Mesodermal cell (in vitro differentiated cells): ENCODE measurements around the gene PTGIS.

Source experiments
- H3K27ac ChIP-seq: 2 replicates; pipeline ENCODE4 v1.7.0; 2013; ENCODE audit warnings: mild to moderate bottlenecking, low read depth, low read length, moderate library complexity; ENCODE audit not compliant: severe bottlenecking
- H3K36me3 ChIP-seq: 2 replicates; pipeline ENCODE4 v1.7.1; 2013; ENCODE audit warnings: mild to moderate bottlenecking, low read length, moderate library complexity; ENCODE audit not compliant: control insufficient read depth, insufficient read depth
- H3K4me1 ChIP-seq: one replicate; pipeline ENCODE4 v1.7.1; 2013; ENCODE audit warnings: mild to moderate bottlenecking, low read length; ENCODE audit not compliant: insufficient read depth, control insufficient read depth, poor library complexity, severe bottlenecking
- H3K4me3 ChIP-seq: 2 replicates; pipeline ENCODE4 v1.7.0; 2013; ENCODE audit warnings: low read length, control low read depth, mild to moderate bottlenecking; ENCODE audit not compliant: insufficient read depth, poor library complexity, severe bottlenecking; ENCODE audit errors: extremely low read depth
- H3K9me3 ChIP-seq: 2 replicates; pipeline ENCODE4 v1.7.1; 2013; ENCODE audit warnings: mild to moderate bottlenecking, low read length, moderate library complexity; ENCODE audit not compliant: control insufficient read depth
- WGBS, 2 experiments: methylation state at CpG; one replicate each; pipeline ENCODE4 v1.1.5; 2013; ENCODE audit warnings: missing lambda C conversion rate in 2 of 2; ENCODE audit not compliant: insufficient coverage in 2 of 2; 5-methylcytosine and 5-hydroxymethylcytosine counted together

The PTGIS gene

DNA sequence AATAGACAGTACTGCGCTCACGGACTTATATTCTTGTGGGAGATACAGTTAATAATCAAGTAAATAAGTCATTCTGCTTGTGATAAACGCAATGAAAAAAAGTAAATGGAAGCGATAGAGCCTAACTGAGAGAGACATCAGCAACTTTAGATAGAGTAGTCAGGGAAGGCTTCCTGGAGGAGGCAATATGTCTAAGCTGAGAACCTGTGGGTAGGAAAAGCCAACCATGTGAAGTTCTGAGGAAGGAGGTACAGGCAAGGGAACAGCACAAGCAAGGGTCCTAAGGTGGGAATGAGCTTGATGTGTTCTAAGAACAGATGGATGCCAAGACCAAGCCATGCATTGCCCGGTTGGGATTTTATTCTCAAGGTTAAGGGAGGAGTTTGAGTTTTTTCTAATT is 78.2 kb downstream of the PTGIS start:
- Histone ChIP-seq H3K4me1 (no peaks in the 10 kb centered on the region), H3K9me3 (no peaks in the 10 kb centered on the region), H3K36me3 (no peaks in the 10 kb centered on the region), H3K4me3 (no peak overlapping the region), H3K27ac (no peak overlapping the region)
- WGBS, 2 experiments: 91 to 96% methylated on average over 5 of the region's 5 CpGs

DNA sequence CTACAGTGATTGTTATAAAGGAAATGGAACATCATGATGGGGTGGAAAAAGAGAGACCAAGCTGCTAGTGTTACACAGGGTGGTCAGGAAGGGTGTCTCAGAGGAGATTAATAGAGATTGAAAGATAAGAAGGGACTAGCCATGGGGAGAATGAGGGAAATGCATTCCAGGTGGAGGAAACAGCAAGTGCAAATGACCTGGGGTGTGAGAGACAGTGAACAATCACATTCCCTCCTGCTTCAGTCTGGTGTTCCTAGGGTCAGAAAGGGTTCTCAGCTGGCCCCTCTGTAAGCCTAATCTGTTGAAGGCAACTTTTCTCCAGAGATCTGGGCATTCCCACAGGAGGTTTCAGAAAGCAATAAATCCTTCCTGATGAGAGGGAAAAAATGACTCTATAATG is 81.9 kb downstream of the PTGIS start:
- no peaks in the 10 kb centered on the region for H3K9me3 ChIP-seq
- H3K27ac ChIP-seq: no peak overlapping the region
- no peak overlapping the region for H3K4me3 ChIP-seq
- H3K36me3 ChIP-seq: no peaks in the 10 kb centered on the region
- H3K4me1 ChIP-seq: no peaks in the 10 kb centered on the region

DNA sequence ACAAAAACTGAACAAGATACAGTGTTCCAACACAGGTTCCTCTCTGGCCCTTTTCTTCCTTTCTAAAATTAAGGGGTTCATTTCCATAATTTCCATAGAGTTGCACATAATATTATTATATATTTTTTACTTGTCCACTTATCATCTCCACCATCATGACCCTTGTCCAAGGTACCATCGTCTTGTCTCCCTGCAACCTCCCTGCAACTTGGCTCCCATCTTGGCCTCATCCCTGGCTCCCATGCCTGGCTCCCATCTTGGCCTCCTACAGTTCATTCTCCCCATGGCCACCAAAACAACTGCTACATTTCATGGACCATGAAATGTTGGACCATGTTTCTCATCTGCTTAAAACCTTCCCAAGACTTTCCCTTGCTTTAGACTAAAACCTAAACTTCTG is 82.4 kb downstream of the PTGIS start:
- no peak overlapping the region for H3K27ac ChIP-seq
- no peaks in the 10 kb centered on the region for H3K4me1 ChIP-seq
- 73 to 80% methylated on average over 1 of the region's 1 CpG for WGBS, 2 experiments

DNA sequence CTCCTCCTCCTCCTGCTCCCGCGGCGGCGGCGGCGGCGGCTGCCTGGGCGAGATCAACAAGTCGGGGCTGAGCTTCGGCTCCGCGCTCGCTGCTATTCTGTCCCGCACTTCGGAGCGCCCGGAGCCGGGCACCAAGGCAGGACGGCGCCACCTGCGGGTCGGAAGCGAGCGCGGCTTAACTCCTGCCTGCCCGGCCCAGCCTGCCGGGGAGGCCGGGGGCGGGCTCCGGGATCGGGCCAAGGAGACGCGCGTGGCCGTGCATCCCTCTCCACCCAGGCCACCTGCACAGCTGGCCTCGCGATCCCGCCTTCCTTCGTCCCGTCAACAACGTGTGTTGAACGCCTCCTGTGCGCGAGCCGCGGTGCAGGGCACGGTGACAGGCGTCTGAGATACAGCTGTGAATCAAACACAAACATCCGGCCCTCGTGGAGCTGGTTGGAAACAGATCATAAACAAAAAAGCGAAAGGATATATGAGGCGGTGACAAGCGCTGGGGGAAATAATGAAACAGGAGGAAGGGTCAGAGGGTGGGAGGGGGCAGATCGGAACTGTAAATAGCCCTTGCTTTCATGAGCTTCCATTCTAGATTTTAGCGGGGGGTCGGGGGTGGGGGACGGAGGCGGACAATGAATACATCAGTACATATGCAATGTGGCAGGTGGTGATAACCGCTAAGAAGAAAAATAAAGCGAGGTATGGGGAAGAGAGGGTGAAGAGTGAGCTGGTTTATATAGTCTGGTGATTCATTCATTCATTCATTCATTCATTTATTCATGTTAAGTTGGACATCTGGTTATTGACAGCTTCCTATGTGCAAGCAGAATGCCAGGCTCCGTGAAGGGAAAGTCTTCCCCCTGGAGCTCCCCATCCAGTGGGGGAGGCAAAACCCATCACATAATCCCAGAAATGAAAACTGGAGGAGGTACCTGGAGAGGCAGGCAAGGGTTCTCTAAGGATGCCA is 83.5 kb downstream of the PTGIS start:
- Histone ChIP-seq H3K36me3 (no peaks in the 10 kb centered on the region), H3K9me3 (no peaks in the 10 kb centered on the region), H3K4me3 (peak overlapping the region; percentile 31), H3K4me1 (no peaks in the 10 kb centered on the region), H3K27ac (no peak overlapping the region)
- 1 to 3% methylated on average over 32 to 49 of the region's 61 CpGs for WGBS, 2 experiments

More for the DNA sequence above, 82.4 kb downstream of the PTGIS start:
- H3K36me3 ChIP-seq: no peaks in the 10 kb centered on the region
- H3K4me3 ChIP-seq: no peak overlapping the region
- H3K9me3 ChIP-seq: no peaks in the 10 kb centered on the region

DNA sequence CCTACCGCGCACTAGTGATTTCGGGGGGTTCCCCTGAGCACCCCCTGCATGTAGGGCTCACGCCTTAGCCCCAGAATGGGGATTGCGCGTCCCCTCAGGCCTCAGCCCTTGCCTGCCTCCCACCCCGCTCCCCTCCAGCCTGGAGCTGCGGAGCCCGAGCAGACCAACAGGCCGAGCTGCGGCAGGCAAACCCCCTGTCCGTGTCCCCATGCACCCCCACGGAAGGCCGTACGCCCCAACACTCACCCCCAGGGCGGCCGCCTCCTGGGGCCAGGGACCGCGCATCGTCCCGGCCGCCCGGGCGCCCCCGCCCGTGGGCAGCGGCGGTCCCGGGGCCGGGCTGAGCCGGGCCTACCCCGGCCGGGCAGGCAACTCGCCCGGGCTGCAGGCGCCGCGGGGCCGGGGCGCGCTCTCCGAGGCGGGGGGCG is 84.2 kb downstream of the PTGIS start:
- Histone ChIP-seq H3K4me3 (peak overlapping the region; percentile 33), H3K9me3 (no peaks in the 10 kb centered on the region), H3K36me3 (no peaks in the 10 kb centered on the region), H3K4me1 (no peaks in the 10 kb centered on the region), H3K27ac (no peak overlapping the region)
- WGBS, 2 experiments: 2% methylated on average over 23 to 28 of the region's 44 CpGs

DNA sequence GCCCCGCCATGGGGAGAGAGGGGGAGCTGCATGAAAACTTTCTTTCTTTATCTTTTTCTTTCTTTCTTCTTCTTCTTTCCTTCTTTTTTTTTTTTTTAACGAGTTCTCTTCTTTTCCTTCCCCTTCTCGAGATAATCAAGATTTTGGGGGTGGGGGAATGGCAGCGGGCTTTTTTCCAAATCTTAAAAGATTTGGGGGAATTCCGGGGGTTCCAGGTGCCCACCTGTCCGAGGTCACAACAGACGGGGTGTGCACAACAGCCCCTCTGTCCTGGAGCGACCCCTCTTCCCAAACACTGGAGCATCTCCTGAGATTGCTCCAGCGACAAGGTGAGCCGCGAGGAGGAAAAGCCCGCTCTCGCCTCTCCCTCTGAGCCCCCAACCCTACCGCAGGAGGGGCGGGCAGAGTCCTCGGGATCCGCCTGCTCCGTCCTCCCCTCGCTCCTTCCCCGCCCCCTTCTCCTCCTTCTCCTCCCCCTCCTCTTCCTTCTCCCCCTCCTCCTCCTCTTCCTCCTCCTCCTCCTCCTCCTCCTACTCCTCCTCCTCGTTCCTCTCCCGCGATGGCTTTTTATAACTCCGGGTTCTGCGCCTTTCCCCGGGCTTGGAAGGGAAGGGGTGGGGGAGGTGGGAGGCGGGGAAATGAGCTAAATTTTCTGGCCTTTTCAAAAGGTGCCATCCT is 84.8 kb downstream of the PTGIS start:
- no peaks in the 10 kb centered on the region for H3K9me3 ChIP-seq
- H3K4me3 ChIP-seq: peak overlapping the region; percentile 33
- 6 to 11% methylated on average over 7 to 8 of the region's 27 CpGs for WGBS, 2 experiments
- no peaks in the 10 kb centered on the region for H3K36me3 ChIP-seq
- H3K27ac ChIP-seq: no peak overlapping the region
- no peaks in the 10 kb centered on the region for H3K4me1 ChIP-seq

DNA sequence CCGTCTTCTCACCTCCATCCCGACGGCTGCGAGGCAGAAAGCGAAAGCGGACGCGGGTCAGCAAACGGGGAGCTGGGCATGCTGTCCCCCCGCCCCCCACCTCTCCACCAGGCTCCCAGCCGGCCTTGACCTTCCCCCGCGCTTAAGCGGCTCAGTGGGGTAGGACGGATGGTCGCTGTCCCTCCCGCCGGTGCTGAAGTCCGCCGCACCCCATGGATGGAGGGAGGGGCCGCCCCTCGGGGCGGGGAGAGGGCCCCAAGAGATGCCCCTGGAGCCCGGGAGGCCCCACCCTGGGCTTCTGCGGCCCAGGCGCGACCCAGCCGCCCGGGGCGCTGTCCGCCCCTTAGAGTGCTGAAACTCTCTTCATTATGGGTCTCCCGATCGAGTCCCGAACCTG is 85.3 kb downstream of the PTGIS start, which contains the start of gene KCNB1:
KCNB1 (minus strand) TSS at position 48 of the 397 bp plus-strand sequence. CDS start 188 bp downstream, outside the sequence.
- H3K9me3 ChIP-seq: no peaks in the 10 kb centered on the region
- no peak within 1 kb of the TSS for H3K27ac ChIP-seq
- H3K4me3 ChIP-seq: peak within 1 kb of the TSS; percentile 33
- WGBS, 2 experiments: 2% methylated on average over 20 to 30 of the region's 34 CpGs
- H3K36me3 ChIP-seq: no peaks in the 10 kb centered on the region
- H3K4me1 ChIP-seq: no peaks in the 10 kb centered on the region

DNA sequence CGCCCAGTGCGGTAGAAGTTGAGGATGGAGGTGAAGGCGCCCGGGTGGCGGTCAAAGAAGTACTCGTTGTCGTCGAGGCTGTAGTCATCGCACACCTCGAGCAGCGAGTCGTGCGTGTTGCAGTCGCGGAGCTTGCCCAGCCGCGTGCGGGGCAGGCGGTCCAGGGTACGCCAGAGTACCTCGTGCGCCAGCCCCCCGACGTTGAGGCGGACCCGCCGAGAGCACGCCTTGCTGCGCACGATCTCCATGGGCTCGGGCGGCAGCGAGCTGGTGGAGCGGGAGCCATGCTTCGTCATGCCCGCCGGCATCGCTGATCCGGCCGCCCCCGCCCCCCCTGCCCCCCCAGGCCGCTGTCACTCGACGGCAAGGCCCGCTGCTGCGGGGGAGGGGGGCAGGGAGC is 85.8 kb downstream of the PTGIS start:
- Histone ChIP-seq H3K4me3 (no peak overlapping the region), H3K27ac (no peak overlapping the region), H3K9me3 (no peaks in the 10 kb centered on the region), H3K36me3 (no peaks in the 10 kb centered on the region), H3K4me1 (no peaks in the 10 kb centered on the region)
- 82 to 94% methylated on average over 34 to 37 of the region's 46 CpGs for WGBS, 2 experiments

DNA sequence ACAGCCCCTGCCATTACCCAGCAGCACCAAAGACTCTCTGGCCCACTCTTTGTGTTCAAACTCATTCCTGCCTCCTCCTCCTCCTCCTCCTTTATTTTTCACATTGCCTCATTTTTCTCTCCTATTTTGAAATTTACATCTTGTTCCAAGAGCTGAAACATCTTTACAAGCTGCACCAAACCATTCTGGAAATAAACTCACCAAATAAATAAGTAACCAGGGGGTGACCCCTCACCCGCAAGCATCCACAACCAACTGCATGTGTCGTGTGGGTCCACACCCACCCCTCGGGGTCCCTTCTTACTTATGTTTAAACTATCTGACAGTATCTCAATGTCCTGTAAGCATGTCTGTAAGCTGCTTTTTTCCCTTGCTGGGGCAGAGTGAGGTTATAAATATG is 86.8 kb downstream of the PTGIS start:
- H3K9me3 ChIP-seq: no peaks in the 10 kb centered on the region
- WGBS, 2 experiments: 100% methylated on average over 2 of the region's 3 CpGs; no CpG with 5 or more reads in 1 of the 2 experiments
- no peaks in the 10 kb centered on the region for H3K36me3 ChIP-seq
- H3K4me1 ChIP-seq: no peaks in the 10 kb centered on the region
- H3K4me3 ChIP-seq: no peak overlapping the region
- no peak overlapping the region for H3K27ac ChIP-seq

DNA sequence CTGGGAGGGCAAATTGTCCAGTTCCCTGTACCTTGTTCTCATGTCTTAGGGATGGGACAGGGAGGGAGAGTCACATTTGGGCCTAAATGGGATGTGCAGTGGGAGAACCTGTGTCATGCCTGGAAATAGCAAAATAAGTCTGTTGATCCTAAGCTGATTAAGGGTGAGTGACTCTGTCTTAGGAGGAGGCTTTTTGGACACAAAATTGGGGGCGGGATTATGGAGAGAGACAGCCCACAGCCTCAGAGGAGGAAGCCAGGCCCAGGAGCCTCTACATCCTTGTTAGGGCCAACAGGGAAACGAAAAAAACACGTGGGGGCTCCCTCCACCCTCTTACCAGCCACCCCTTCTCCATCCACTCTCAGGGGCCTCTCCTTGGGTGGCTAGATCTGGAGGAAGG is 87.7 kb downstream of the PTGIS start:
- Histone ChIP-seq H3K4me3 (no peak overlapping the region), H3K27ac (no peak overlapping the region), H3K9me3 (no peaks in the 10 kb centered on the region), H3K4me1 (no peaks in the 10 kb centered on the region), H3K36me3 (no peaks in the 10 kb centered on the region)
- 100% methylated on average over 1 of the region's 3 CpGs for WGBS, 2 experiments

DNA sequence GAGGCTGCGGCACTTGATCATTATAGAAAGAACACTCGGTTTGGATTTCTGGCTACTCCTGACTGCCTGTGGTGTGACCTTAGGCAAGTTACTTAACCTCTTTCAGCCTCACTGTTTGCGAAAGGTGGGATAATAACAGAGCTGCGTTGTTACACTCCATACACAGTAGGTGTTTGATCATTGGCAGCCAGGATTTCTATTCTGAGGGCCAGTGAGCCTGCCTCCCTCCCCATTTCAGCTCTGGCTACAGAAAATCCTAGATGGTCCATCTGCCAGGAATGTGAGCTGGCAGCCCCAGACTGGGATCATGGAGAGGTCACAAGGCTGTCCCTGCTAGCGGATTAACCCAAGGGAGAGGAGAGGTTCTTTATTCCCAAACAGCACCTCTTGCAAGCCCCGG is 88.2 kb downstream of the PTGIS start:
- H3K27ac ChIP-seq: no peak overlapping the region
- no peaks in the 10 kb centered on the region for H3K4me1 ChIP-seq
- 76 to 93% methylated on average over 4 to 5 of the region's 6 CpGs for WGBS, 2 experiments
- H3K4me3 ChIP-seq: no peak overlapping the region
- H3K36me3 ChIP-seq: no peaks in the 10 kb centered on the region
- H3K9me3 ChIP-seq: no peaks in the 10 kb centered on the region
